Transverse colon (tissue), 4 donors: ENCODE measurements around the gene ZNF341. TPM values are rescaled to one million over a fixed set of nuclear protein-coding genes. Genes with fewer than 3 reads are reported as not detected.

Source experiments
- DNase-seq: peaks from one replicate; pipeline ENCODE4 v3.0.0-alpha.2; 2019
- H3K27ac ChIP-seq, 4 donors: fragments of 200-600 bp; sonication (generic); 2 replicates each; pipeline ENCODE4 v1.5.1; 2016 to 2018; ENCODE audit warnings: inconsistent platforms in 4 of 4
- H3K27me3 ChIP-seq: fragments of 200-600 bp; sonication (generic); 2 replicates; pipeline ENCODE4 v1.5.1; 2017; ENCODE audit warnings: inconsistent platforms
- H3K36me3 ChIP-seq, 4 donors: fragments of 200-600 bp; sonication (generic); 2 replicates each; pipeline ENCODE4 v1.5.1; 2017 to 2019; ENCODE audit warnings: inconsistent platforms in 4 of 4
- H3K4me1 ChIP-seq, 4 donors: fragments of 200-600 bp; sonication (generic); 2 replicates each; pipeline ENCODE4 v1.5.1; 2017 to 2020; ENCODE audit warnings: inconsistent platforms in 4 of 4
- H3K4me3 ChIP-seq, 4 donors: fragments of 200-600 bp; sonication (generic); 1 replicate in 1 of 4; 2 replicates in 3 of 4; pipeline versions ENCODE4 v1.5.1 to v1.6.1; 2017 to 2019; ENCODE audit warnings: inconsistent platforms in 4 of 4
- H3K9me3 ChIP-seq, 2 donors: fragments of 200-600 bp; sonication (generic); 2 replicates each; pipeline ENCODE4 v1.5.1; 2017 to 2019; ENCODE audit warnings: inconsistent platforms in 2 of 2
- EP300 ChIP-seq: sonication (generic); formaldehyde crosslinking; IDR thresholded peaks from one replicate; pipeline ENCODE4 v1.6.1; 2017; ENCODE audit warnings: antibody characterized with exemption, low read depth
- POLR2A ChIP-seq: fragments of 450-650 bp; IDR thresholded peaks from one replicate; pipeline ENCODE4 v1.6.1; 2016; ENCODE audit warnings: antibody characterized with exemption, mild to moderate bottlenecking, moderate library complexity
- POLR2AphosphoS5 ChIP-seq, 3 donors: sonication (generic); formaldehyde crosslinking; IDR thresholded peaks; one replicate each; pipeline ENCODE4 v1.6.1; 2016; ENCODE audit warnings: antibody characterized with exemption in 3 of 3
- WGBS, 2 donors: methylation state at CpG; one replicate each; pipeline ENCODE4 v1.1.5; 2018; ENCODE audit warnings: low coverage in 1 of 2; 5-methylcytosine and 5-hydroxymethylcytosine counted together
- in situ Hi-C, 4 donors: fragments of 200-750 bp; cut with MboI; loops; one replicate each; pipeline versions ENCODE4 v1.15.0 to v1.15.1; 2017; ENCODE audit warnings: low sequenced_read_pairs in 3 of 4, low pct_ligation_motif_present in 1 of 4, low pct_unique_long_range_greater_than_20kb in 1 of 4
- intact Hi-C: fragments of 100-400 bp; cut with DNase I; formaldehyde crosslinking; loops from one replicate; pipeline ENCODE4 v1.15.1; 2023; ENCODE audit warnings: low total_unique reads
- total RNA-seq, 4 donors: library from RNA; depleted of rRNA; stranded (reverse); fragments of >200 nt; gene quantifications; one replicate each; pipeline ENCODE4 v1.1.0, GENCODE V29; 2016
- TF ChIP-seq, protein P1 (sequence below), 5 experiments: fragments of 200-600 bp in 3 of 5; fragments of 450-650 bp in 2 of 5; sonication (generic) in 3 of 5; IDR thresholded peaks; 1 replicate in 2 of 5; 2 replicates in 3 of 5; pipeline ENCODE4 v1.5.1; 2016 to 2017; ENCODE audit warnings: antibody characterized with exemption in 5 of 5, inconsistent platforms in 3 of 5, mild to moderate bottlenecking in 2 of 5, moderate library complexity in 1 of 5

Gene ZNF341
- total RNA-seq, 4 donors from 2014 or later: 3.8 to 7.2 (median 7.1) TPM

DNA sequence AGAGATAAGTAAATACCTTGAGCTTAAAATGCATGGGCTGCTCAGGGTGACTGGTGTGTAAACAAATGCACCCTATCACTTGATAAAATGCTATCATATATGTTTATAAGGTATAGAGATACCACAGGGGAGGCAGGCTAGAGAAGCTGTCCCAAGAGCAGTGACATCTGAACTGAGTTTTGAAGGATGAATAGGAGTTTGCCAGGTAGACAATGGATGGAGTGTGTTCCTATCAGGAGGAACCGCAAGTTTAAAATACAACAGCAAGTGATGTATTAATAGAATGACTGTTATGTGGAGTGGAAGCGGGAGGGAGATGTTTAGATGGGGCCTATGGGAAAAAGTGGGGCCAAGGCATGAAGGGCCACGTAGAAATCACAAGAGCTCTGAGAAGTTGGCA is 40.6 kb downstream of the ZNF341 start:
- no peaks in the 10 kb centered on the region for H3K9me3 ChIP-seq
- peaks cover 0 to 4% (median 0%) of the 10 kb centered on the region in 4 donors for H3K36me3 ChIP-seq
- TF ChIP-seq POLR2A: no peak
- TF ChIP-seq, protein P1, sequence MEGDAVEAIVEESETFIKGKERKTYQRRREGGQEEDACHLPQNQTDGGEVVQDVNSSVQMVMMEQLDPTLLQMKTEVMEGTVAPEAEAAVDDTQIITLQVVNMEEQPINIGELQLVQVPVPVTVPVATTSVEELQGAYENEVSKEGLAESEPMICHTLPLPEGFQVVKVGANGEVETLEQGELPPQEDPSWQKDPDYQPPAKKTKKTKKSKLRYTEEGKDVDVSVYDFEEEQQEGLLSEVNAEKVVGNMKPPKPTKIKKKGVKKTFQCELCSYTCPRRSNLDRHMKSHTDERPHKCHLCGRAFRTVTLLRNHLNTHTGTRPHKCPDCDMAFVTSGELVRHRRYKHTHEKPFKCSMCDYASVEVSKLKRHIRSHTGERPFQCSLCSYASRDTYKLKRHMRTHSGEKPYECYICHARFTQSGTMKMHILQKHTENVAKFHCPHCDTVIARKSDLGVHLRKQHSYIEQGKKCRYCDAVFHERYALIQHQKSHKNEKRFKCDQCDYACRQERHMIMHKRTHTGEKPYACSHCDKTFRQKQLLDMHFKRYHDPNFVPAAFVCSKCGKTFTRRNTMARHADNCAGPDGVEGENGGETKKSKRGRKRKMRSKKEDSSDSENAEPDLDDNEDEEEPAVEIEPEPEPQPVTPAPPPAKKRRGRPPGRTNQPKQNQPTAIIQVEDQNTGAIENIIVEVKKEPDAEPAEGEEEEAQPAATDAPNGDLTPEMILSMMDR (IDR thresholded peaks at IDR 0.05): no peak
- TF ChIP-seq EP300: no peak
- no peak for TF ChIP-seq POLR2AphosphoS5 (IDR thresholded peaks at IDR 0.05)
- intact Hi-C loops: no loop called here
- in situ Hi-C loops: no loop called here
- no peaks in the 10 kb centered on the region for H3K4me1 ChIP-seq
- no peak overlapping the region for H3K27ac ChIP-seq
- no peak for DNase-seq
- H3K4me3 ChIP-seq: no peak overlapping the region
- no peaks in the 10 kb centered on the region for H3K27me3 ChIP-seq
- 98 to 100% methylated on average over 1 to 3 of the region's 3 CpGs for WGBS, 2 donors

GRCh38 chr20:33773412-33774089 is 41.8 kb downstream of the ZNF341 start:
- WGBS, 2 donors: 79 to 83% methylated on average over 1 to 2 of the region's 2 CpGs
- no peak for TF ChIP-seq EP300
- no peak for TF ChIP-seq POLR2A
- no peak for TF ChIP-seq POLR2AphosphoS5 (IDR thresholded peaks at IDR 0.05)
- TF ChIP-seq, protein P1 (IDR thresholded peaks at IDR 0.05): no peak
- Histone ChIP-seq H3K4me3 (no peak overlapping the region), H3K27me3 (no peaks in the 10 kb centered on the region), H3K36me3 (no peaks in the 10 kb centered on the region), H3K9me3 (no peaks in the 10 kb centered on the region), H3K4me1 (no peaks in the 10 kb centered on the region), H3K27ac (no peak overlapping the region)
- intact Hi-C loops (no loop called here), in situ Hi-C loops (no loop called here)
- no peak for DNase-seq

- H3K4me3 ChIP-seq: no peak overlapping the region
- WGBS, 2 donors: 85 to 90% methylated on average over 2 of the region's 2 CpGs
These were observed 46.0 kb downstream of the ZNF341 start for GRCh38 chr20:33777816-33778215.

DNA sequence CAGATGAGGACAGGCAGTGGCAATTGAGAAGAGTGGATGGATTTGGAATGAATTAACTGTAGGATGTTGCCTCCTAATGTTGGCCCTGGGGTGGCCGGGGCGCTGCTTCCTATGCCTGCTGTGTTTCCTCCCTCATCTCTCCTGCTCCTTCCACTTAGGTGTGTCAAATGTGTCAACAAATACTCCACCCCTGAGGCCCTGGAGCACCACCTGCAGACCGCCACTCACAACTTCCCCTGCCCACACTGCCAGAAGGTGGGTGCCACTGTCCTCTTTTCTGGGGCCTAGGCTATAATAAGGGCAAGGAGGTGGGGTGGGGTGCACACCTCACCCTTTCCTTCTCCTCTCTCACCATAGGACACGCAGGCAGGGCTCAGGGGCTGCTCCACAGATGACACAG is 49.3 kb downstream of the ZNF341 start:
- H3K27me3 ChIP-seq: no peaks in the 10 kb centered on the region
- peaks cover 0 to 7% (median 0%) of the 10 kb centered on the region in 4 donors for H3K4me1 ChIP-seq
- WGBS, 2 donors: 62% methylated on average over 4 of the region's 4 CpGs; no CpG with 5 or more reads in 1 of the 2 donors
- no peak overlapping the region for H3K27ac ChIP-seq
- H3K9me3 ChIP-seq: no peaks in the 10 kb centered on the region
- in situ Hi-C loops: no loop called here
- TF ChIP-seq, protein P1 (IDR thresholded peaks at IDR 0.05): peak in 1 of 5 experiments; percentile 21
- no peak for TF ChIP-seq EP300
- DNase-seq: no peak
- H3K36me3 ChIP-seq: no peaks in the 10 kb centered on the region
- intact Hi-C loops: no loop called here
- no peak overlapping the region for H3K4me3 ChIP-seq

More at GRCh38 chr20:33777816-33778215, 46.0 kb downstream of the ZNF341 start:
- intact Hi-C loops (no loop called here), in situ Hi-C loops (no loop called here)
- DNase-seq: no peak
- Histone ChIP-seq H3K36me3 (no peaks in the 10 kb centered on the region), H3K27ac (peak overlapping the region in 1 of 4 donors; percentile 25), H3K9me3 (no peaks in the 10 kb centered on the region), H3K27me3 (no peaks in the 10 kb centered on the region), H3K4me1 (peaks cover 0 to 7% (median 0%) of the 10 kb centered on the region in 4 donors)
- TF ChIP-seq EP300 (no peak), POLR2AphosphoS5 (IDR thresholded peaks at IDR 0.05) (no peak), POLR2A (no peak)
- TF ChIP-seq, protein P1 (IDR thresholded peaks at IDR 0.05): no peak
